GM19238 (cell line): ENCODE data around the gene PSG2.
"Not testable (repeated sequence)": the region's sequence is repeated elsewhere in the genome, so short reads cannot be mapped to it uniquely, and the experiment has no call there.

Experiments used
- DNase-seq: peaks from one replicate; pipeline ENCODE4 v3.0.0; 2011; ENCODE audit warnings: low spot score; ENCODE audit not compliant: insufficient read length

Gene PSG2

DNA sequence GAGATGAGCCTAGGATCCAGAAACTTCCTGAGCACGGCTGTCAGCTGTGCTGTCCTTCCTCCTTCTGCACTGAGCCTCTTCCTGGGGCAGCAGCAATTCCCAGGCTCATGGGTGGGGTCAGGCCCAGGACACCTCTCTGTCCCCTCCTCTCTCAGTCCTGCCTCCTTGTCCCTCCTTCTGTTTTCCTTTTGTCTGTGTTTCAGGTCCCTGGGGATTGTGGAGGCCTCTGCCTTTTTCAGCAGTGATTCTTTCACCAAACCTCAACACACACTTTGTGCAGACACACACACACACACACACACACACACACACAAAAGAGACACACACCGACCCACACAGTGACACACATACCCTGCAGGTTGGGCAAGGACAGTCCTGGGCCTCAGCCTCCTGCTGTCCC lies at the start of gene PSG2:
TSS of gene PSG2 (minus strand) at position 101 of the 400 bp plus-strand sequence. CDS start 132 bp downstream, outside the sequence.
- DNase-seq, result not testable (repeated sequence)

DNA sequence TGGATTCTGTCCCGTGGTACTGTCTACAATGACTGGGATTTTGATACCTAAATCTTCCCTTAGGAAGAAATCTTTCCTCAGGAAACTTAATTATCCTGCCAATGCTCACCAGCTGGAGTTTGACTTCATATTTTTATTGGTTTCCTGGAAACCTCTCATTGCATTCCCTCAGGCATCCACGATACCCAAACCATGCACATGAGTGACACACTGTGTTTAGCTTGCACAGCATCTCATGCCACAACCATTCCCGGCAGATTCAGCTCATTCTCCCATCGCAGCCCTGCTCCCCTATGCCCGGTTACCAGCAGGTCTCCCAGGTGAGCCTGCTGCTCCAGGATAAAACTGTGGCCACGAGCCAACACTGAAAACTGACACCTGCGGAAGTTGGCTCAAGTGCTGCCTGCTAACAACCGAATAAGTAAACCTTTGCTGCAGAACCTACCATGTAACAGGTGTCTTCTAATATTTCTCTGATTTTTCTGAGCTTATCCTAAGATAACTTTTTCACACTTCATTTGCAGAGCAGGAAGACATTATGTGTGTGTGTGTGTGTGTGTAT lies 48.9 kb upstream of the PSG2 start:
- not testable (repeated sequence) for DNase-seq

GRCh38 chr19:43129197-43129596 lies 46.7 kb upstream of the PSG2 start:
- DNase-seq, result not testable (repeated sequence)

DNA sequence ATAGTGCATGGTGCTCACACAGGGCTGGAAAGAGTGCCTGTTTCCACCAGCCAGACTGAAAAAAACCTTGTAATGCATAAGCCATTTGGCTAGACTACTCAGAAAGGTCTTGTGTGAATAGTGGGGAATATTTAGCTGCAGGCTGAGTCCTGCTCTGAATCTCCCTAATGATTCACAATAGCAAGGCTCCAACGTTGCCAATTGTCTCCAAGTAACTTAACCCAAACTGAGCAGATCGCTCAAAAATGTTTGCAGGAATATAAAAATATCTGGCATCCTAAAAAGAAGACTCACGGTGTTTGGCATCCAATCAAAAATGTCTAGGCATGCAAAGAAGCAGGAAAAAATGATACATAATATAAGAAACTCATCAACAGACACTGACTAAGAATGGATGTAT lies 44.8 kb upstream of the PSG2 start:
- DNase-seq, result not testable (repeated sequence)

- DNase-seq, result no peak
Measured at GRCh38 chr19:43126720-43127119, 44.2 kb upstream of the PSG2 start.

DNA sequence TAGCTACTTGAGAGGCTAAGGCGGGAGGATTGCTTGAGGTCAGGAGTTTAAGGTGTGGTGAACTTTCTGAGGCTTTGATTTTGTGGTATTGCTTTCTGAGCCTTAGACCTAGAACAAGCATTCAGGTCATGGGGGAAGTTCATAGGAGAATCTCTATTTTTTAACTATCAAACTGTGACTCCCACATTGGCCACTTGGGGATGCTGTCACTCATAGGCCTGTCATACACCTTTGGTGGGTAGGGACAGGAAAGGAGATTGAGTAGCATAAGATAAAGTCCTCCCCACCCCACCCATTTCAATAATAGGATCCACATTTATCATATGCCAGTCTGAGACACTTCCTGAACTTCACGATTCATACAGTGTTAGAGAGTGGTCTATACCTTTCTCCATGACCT lies 41.9 kb upstream of the PSG2 start:
- no peak for DNase-seq

- not testable (repeated sequence) for DNase-seq
Measured at GRCh38 chr19:43120433-43121026, 38.0 kb upstream of the PSG2 start.

- not testable (repeated sequence) for DNase-seq
Measured at GRCh38 chr19:43119526-43119925, 37.0 kb upstream of the PSG2 start.

DNA sequence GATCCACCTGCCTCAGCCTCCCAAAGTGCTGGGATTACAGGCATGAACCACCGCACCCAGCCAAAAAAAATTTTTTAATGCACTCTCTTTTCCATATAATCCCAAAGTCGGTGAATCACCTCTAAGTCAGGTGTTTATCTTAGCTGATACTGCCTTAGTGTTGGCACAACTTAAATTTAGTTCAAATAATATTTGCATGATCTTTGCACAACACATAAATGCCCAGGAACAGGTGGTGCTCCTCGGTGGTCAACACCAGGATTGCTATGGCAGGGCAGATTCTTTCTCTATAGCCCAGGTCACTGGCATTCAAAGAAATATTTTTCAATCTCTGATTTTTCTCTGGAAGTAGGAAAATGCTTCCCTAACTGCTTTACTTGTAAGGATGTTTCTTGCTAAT lies 33.9 kb upstream of the PSG2 start:
- DNase-seq, result not testable (repeated sequence)

GRCh38 chr19:43115548-43115947 lies 33.0 kb upstream of the PSG2 start:
- not testable (repeated sequence) for DNase-seq

GRCh38 chr19:43115064-43115463 lies 32.6 kb upstream of the PSG2 start:
- DNase-seq, result not testable (repeated sequence)

GRCh38 chr19:43114626-43115025 lies 32.1 kb upstream of the PSG2 start:
- not testable (repeated sequence) for DNase-seq

DNA sequence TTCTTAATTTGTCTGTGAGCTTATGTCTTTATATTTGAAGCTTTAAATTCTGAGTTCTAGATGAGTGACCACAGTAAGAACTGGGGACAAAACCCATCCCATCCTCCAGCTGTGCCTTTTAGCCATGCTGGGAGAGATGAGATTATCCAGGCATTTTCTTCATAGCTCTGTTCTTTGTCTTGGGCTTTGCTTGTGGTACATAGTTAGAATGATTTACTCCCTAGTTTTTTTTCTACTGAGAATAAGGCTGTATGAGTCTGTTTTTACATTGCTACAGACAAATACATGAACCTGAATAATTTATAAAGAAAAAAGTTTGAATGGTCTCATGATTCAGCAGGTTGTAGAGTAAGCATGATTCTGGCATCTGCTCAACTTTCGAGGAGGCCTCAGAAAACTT lies 24.9 kb upstream of the PSG2 start:
- DNase-seq, result not testable (repeated sequence)

- DNase-seq, result no peak
Measured at GRCh38 chr19:43105496-43105895, 23.0 kb upstream of the PSG2 start.

GRCh38 chr19:43104215-43104850 lies 21.8 kb upstream of the PSG2 start:
- not testable (repeated sequence) for DNase-seq

DNA sequence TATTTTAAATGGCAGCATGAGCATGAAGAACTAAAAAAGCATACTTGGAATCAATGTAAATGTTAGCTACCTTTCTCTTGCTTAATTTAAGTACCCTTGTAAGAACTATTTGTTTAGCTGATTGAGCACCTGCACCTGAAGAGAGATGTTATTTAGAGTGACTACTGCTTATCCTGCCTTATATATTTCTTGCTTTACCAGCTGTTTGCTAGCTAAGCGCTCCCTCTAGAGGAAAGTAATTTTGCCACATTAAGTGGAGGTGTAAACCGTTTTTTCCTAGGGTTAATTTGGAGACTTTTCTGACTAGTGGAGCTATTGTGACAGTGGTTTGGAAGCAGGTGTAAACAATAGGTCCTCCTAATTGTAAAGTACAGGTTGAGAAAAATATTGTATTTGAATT lies 19.4 kb upstream of the PSG2 start:
- DNase-seq, result no peak

DNA sequence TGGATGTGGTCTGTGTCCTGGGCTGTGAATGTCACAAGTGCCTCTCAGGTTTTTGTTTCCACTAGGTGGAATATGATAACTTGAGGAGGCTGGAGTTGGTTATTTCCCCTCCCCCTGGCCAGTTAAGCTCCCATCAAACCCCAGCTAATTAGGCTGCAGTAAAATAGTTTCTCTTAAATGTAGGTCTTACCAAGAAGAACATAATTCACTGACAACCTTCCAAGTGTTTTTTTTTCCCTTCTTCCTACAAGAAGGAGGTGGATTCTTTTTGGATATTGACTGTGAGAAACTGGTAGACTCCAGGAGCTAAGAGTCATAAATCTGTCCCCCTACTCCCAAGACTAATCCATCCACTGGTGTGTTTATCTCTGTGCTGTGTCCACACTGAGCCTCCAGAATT lies 15.9 kb upstream of the PSG2 start:
- not testable (repeated sequence) for DNase-seq

DNA sequence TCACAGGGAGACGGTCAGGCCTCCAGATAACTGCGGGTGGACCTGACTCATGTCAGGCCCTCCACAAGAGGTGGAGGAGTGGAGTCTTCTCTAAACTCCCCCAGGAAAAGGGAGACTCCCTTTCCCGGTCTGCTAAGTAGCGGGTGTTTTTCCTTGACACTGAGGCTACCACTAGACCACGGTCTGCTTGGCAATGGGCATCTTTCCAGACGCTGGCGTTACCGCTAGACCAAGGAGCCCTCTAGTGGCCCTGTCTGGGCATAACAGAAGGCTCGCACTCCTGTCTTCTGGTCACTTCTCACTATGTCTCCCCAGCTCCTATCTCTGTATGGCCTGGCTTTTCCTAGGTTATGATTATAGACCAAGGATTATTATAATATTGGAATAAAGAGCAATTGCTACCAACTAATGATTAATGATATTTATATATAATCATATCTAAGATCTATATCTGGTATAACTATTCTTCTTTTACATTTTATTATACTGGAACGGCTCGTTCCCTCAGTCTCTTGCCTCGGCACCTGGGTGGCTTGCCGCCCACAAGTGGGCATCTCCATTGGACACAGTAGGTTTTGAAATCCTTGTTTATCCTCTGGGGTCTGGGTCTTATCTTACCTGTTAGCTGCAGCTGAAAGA lies 5.3 kb upstream of the PSG2 start:
- not testable (repeated sequence) for DNase-seq

DNA sequence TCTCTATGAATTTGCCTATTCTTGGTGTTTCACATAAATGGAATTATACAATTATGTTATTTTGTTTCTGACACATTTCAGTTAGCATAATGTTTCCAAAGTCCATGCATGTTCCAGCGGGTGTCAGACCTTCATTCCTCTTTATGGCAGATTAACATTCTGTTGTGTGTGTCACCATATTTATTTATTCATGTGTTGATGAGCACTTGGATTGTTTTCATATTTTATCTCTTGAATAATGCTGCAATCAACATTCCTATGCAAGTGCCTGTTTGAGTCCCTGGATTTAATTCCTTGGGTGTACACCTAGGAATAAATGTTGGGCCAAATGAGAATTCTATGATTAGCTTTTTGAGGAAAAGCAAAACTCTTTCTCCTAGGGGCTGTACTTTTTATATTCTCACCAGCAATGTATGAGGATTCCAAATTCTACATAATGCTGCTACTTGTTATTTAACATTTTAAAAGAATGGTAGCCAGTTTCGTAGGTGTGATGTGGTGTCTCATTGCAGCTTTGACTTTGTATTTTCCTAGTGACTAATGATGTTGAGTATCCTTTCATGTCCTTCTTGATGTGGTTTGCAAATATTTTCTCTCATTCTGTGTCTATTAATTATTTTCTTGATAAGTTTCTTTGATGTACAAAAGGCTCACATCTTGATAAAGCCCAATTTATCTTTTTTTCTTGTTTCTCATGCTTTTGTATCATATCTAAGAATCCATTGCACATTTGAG lies 3.5 kb upstream of the PSG2 start:
- DNase-seq, result not testable (repeated sequence)

GRCh38 chr19:43084196-43084832 lies 1.8 kb upstream of the PSG2 start:
- DNase-seq, result not testable (repeated sequence)

DNA sequence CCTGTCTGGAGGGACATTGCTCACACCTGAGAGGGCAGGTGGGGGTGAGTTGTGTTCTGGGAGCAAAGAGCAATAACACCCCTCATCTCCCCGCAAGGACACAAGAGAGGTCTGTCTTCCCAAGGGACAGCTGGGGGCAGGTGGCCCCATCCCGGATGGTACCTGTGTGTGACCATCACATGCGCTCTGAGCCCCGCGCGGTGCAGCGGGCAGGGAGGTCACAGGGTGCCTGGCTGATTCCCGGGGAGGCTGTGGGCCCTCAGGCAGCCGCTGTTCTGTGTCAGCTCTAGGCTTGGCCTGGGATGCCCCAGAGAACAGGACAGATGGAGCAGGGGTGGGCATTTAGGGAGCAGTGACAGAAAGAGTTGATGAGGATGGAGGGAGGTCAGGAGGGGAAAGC lies 1.2 kb upstream of the PSG2 start:
- not testable (repeated sequence) for DNase-seq
